GM12873 (cell line): ENCODE data around the gene GBA2.

ENCODE experiments used
- TF ChIP-seq, protein P1 (sequence below): IDR thresholded peaks from 2 replicates; pipeline ENCODE4 v1.5.1; 2012; ENCODE audit warnings: low read depth, mild to moderate bottlenecking, moderate library complexity, low read length, control low read depth; ENCODE audit not compliant: insufficient read depth; ENCODE audit errors: missing control alignments

The GBA2 gene

DNA sequence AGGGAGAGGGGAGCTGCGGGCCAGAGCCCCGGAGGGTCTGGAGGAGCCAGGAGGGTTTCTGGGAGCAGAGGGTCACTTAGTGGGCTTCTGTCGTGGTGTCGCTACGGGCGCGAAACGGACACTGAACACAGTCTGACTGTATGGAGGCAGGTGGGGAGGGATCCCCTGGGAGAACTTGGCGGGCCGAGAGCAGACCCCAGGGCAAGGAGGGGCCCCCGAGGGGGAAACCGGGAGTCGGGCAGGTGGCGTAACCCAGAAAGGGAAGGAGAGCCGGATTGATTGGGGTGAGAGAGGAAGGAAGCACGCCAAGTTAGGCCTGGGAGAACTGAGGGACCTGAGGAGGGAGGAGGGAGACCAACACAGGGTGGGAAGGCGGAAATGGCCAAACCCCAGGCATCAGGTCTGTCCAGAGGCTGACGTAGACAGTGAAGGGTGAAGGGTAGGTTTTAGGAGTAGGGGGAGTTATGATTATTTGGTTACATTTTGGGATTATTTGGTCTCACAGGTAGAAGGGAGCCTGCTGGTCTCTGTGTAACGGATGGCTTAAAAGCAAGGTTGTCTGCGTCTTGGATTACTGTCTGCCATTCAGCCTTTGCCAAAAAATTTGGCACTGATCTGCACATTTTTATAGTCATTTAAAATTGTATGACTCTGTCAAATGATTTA is 8.3 kb upstream of the GBA2 start:
- TF ChIP-seq, protein P1, sequence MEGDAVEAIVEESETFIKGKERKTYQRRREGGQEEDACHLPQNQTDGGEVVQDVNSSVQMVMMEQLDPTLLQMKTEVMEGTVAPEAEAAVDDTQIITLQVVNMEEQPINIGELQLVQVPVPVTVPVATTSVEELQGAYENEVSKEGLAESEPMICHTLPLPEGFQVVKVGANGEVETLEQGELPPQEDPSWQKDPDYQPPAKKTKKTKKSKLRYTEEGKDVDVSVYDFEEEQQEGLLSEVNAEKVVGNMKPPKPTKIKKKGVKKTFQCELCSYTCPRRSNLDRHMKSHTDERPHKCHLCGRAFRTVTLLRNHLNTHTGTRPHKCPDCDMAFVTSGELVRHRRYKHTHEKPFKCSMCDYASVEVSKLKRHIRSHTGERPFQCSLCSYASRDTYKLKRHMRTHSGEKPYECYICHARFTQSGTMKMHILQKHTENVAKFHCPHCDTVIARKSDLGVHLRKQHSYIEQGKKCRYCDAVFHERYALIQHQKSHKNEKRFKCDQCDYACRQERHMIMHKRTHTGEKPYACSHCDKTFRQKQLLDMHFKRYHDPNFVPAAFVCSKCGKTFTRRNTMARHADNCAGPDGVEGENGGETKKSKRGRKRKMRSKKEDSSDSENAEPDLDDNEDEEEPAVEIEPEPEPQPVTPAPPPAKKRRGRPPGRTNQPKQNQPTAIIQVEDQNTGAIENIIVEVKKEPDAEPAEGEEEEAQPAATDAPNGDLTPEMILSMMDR, result no peak

DNA sequence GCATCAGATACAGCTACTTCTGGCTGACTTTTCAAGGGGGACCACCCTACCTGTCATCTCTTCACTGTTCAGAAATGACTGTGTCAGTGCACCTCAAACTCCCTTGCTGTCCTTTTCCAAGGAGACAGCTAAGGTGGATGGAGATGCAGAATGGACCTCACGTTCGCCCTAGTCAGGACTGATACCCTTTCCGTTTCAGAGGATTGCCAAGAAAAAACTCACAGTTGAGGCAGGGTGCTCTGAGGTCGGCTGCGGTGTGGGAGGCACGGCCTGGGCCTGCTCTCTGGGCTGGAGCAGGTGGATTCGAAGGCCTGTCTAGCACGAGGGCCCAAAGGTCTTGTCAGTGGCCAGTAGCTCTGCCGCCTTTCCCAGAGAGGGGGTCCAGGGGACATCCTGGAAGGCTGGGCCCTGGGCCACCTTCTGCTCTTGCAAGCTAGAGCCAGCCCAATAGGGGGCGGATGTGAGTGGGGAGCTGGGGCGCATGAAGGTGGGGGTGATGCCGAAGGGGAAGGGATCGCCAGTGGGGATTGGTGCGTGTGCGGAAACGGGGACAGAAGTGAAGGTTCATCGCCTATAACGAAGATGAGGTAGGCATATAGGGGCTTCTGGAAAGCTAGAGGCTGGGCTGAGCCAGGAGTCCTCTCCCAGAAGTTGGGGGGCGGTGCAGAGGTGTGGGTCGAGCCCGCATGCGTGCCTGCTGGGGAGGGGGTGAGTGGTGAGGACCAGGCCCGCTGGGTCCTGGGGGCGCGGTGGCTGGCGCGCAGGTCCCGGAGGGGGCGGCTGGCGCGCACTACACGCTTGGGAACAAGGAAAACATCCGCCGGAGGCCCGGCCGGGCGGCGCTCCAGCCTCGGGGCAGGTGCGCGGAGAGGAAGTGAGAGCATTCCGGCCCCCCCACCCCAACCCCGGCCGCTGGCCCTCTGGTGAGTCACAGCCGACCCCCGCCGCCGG is 7.5 kb upstream of the GBA2 start:
- TF ChIP-seq, protein P1, result peak; percentile 90

DNA sequence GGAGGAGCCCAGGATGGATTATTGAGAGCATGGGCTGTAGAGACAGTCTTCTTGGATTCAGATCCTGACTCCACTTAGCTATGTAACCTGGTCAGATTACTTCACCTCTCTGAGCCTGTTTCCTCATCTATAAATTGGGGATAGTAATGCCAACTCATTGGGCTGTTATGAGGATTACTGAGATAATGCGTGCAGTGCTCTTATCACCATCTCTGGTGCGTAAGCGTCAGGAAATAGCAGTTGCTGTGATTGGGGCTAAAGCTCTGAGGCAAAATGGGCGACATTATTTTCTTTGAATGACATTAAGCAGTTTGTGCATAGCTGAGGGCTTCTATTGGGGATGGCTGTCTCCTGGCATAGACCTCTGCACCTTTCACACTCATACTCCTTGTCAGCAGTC is 6.0 kb upstream of the GBA2 start:
- TF ChIP-seq, protein P1, result no peak

DNA sequence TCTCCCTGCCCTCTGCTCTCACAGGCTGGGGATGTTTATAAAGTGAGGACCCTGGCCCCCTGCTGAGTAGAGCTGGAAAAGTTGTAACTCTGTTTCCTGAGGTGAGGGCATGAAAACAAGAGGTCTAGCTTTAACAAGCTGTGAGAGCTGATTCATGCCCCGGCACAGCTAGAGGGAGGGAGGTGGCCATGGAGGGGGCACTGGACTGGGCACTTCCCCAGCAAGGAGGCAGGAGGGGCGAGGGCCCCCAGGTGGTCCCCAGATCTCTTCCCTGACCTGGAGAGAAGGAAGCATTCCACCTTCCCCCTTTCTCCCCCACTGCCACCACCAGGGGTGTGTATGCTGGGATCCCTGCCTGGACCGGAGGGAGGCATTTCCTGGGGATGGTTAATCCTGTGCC is 5.2 kb upstream of the GBA2 start, which contains the start of gene MSMP:
Gene MSMP (minus strand): TSS at position 13 of the 400 bp plus-strand sequence. CDS start 147 bp downstream, outside the sequence.
- TF ChIP-seq, protein P1, result no peak

DNA sequence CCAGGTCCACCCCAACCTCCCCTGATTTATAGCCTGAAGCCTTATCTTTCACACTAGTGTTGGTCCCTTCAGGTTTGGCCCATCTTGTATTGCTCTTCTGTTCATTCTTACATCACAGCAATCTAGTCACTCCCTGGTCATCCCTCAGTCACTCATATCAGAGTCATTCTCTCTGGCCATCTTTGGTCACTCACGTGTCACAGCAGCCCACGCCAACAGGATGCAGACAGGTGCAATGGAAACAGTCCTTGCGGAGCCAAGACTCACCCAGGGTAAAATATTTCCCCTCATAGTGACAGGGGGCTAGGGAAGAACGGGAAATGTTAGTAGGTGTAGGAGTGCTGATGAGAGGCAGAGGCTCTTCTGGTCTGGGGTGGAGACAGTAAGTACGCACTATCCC is 4.4 kb upstream of the GBA2 start:
- TF ChIP-seq, protein P1, result no peak

DNA sequence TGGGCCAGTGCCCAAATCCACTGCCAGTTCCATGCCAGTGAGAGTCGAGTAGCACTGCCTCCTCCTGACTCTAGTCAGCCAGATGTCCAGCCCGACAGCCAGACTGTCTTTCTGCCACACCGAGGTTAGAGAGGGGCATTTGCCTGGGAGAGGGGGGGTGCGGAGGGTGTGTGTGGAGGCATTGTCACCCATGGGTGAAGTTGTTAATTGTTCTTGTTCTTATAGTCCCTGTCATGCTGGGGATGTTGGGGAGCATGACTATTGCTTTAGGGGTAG is 1.2 kb upstream of the GBA2 start:
- TF ChIP-seq, protein P1, result no peak

DNA sequence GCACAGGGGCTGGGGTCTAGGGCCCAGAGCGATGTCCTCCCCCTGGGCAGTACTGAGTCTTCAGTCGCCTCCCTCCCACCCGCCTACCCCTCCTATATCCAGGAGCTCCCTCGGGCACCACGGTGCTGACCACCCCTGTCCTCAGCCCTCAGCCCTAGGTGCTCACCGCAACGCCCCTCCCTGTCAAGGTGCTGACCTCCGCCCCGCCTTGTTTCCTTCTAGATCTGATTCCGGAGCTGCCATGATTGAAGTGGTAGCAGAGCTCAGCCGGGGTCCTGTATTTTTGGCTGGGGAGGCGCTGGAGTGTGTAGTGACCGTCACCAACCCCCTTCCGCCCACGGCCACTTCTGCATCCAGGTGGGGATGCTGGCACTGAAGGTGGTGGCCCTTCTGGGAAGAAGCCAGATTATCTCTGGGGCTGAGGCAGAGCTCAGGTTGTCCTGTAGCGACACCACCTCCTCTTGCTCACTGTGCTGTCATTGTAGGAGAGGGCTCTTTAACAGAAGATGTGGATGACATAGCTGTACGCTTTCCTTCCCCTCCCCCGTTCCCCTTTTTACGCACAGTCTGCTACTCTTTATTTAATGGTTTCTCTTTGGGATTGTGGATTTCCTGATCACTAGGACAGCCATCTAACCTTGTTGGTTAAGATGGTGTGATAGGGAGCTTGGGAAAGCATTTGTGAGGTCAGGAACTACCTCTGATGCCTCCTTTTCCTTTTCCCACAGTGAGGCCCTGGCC is 657 bp upstream of the GBA2 start:
- TF ChIP-seq, protein P1, result no peak
